ENCODE data around the gene ADAMTSL2.

- TF ChIP-seq CTCF (conservative IDR thresholded peaks at IDR 0.05 in 1 of 2, IDR thresholded peaks at IDR 0.05 in 1 of 2; ENCODE audit: low read depth in 1 of 2, low read length in 2 of 2) (no peak), EZH2 (IDR thresholded peaks at IDR 0.05; ENCODE audit: low read length, missing control alignments) (no peak)
Observed at GRCh38 chr9:133542002-133542401, 7.5 kb downstream of the ADAMTSL2 start.
